Measurements from ENCODE around the gene PDPR.
"Not testable (repeated sequence)": the region's sequence is repeated elsewhere in the genome, so short reads cannot be mapped to it uniquely, and the experiment has no call there.

The PDPR gene

GRCh38 chr16:70113982-70114826, at the start of gene PDPR:
Gene PDPR (plus strand): TSS chr16:70114332. CDS start chr16:70120493, 6,161 bp downstream.
- peak; percentile 79 for DNase-seq (ENCODE audit: low read depth)
- peak within 1 kb of the TSS; percentile 62 for H3K4me3 ChIP-seq (ENCODE audit: low read length)

- peak; percentile 44 for DNase-seq (ENCODE audit: low read depth)
- H3K4me3 ChIP-seq (ENCODE audit: low read length) = peak overlapping the region; percentile 60
Measured at GRCh38 chr16:70064841-70065370, 49.2 kb upstream of the PDPR start.

DNA sequence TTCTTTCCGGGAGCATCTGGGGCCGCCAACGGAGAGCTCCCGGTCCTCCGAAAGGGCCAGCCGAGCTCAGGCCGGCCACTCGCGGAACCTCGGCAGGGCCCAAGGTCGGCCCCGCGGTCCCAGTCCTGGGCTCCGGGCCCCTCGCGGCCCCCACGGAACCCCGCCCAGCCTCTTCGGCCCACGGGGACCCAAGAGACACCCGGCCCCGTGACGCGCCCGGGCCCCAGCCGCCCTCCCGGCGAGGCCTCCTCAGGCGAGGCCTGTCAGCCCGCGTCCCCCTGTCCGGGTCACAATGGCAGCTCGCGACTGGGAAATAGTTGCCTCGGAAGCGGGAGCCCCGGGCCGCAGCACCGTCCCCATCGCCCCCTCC, 48.8 kb upstream of the PDPR start:
- not testable (repeated sequence) for DNase-seq (ENCODE audit: low read depth)
- peak overlapping the region; percentile 64 for H3K4me3 ChIP-seq (ENCODE audit: low read length)

GRCh38 chr16:70065746-70066658, 48.1 kb upstream of the PDPR start:
- peak; percentile 92 for DNase-seq (ENCODE audit: low read depth)
- H3K4me3 ChIP-seq (ENCODE audit: low read length) = peak overlapping the region; percentile 64

GRCh38 chr16:70066751-70067150, 47.4 kb upstream of the PDPR start:
- peak; percentile 24 for DNase-seq (ENCODE audit: low read depth)
- H3K4me3 ChIP-seq (ENCODE audit: low read length) = peak overlapping the region; percentile 64

GRCh38 chr16:70079081-70079480, 35.1 kb upstream of the PDPR start:
- H3K4me3 ChIP-seq (ENCODE audit: low read length); DNase-seq (ENCODE audit: low read depth): not testable (repeated sequence)

GRCh38 chr16:70081219-70081618, 32.9 kb upstream of the PDPR start:
- H3K4me3 ChIP-seq (ENCODE audit: low read length); DNase-seq (ENCODE audit: low read depth): not testable (repeated sequence)

DNA sequence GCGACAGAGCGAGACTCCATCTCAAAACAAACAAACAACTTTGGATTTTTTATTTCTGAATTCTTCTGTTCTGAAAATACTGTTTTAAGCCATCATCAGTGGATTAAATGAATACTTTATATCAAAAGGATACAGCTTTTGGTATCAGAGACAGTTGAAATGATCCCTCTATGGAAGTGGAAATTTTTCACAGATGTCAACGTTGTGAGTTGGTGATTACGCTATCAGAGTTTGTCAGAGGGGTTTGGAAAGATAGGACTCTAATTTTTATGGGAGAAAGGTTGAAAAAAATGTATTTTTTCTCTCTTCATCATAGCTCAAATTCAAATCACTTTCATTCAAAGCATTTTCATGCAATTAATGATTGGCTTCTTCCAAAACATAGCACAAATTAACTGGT, 30.2 kb upstream of the PDPR start:
- DNase-seq (ENCODE audit: low read depth); H3K4me3 ChIP-seq (ENCODE audit: low read length): not testable (repeated sequence)

- DNase-seq (ENCODE audit: low read depth); H3K4me3 ChIP-seq (ENCODE audit: low read length): not testable (repeated sequence)
Measured at GRCh38 chr16:70088160-70088559, 26.0 kb upstream of the PDPR start.

DNA sequence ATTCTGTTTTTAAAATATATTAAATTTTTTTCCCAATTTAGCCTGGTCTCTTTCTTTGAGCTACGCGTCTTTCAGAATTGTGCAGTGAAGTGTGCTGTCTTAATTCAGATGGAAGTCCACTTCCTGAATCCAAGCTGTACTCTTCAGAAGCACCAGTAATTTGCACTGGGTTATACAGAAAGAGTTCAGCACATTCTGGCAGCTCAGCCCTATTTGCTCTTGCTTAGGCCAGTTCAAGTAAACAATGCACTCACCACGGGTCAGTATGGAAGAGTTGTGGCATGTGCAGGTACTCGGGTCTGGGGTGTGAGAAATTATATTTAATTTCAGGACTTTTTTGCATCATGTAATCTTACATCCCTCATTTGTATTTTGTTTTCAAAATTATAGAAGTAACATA, 25.3 kb upstream of the PDPR start:
- not testable (repeated sequence) for H3K4me3 ChIP-seq (ENCODE audit: low read length); DNase-seq (ENCODE audit: low read depth)

DNA sequence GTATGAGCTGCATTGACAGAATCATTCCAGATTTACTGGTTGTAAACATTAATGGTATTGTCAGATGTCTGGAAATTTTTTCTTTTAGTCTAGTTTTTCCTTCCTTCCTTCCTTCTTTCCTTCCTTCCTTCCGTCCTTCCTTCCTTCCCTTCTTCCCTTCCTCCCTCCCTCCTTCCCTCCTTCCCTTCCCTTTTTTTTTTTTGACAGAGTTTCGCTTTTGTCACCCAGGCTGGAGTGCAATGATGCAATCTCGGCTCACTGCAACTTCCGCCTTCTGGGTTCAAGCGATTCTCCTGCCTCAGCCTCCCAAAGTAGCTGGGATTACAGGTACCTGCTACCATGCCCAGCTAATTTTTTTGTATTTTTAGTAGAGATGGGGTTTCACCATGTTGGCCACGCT, 24.8 kb upstream of the PDPR start:
- DNase-seq (ENCODE audit: low read depth); H3K4me3 ChIP-seq (ENCODE audit: low read length): not testable (repeated sequence)

- not testable (repeated sequence) for DNase-seq (ENCODE audit: low read depth); H3K4me3 ChIP-seq (ENCODE audit: low read length)
Measured at GRCh38 chr16:70091104-70091503, 23.0 kb upstream of the PDPR start.

GRCh38 chr16:70094096-70094495, 20.0 kb upstream of the PDPR start:
- not testable (repeated sequence) for DNase-seq (ENCODE audit: low read depth)

DNA sequence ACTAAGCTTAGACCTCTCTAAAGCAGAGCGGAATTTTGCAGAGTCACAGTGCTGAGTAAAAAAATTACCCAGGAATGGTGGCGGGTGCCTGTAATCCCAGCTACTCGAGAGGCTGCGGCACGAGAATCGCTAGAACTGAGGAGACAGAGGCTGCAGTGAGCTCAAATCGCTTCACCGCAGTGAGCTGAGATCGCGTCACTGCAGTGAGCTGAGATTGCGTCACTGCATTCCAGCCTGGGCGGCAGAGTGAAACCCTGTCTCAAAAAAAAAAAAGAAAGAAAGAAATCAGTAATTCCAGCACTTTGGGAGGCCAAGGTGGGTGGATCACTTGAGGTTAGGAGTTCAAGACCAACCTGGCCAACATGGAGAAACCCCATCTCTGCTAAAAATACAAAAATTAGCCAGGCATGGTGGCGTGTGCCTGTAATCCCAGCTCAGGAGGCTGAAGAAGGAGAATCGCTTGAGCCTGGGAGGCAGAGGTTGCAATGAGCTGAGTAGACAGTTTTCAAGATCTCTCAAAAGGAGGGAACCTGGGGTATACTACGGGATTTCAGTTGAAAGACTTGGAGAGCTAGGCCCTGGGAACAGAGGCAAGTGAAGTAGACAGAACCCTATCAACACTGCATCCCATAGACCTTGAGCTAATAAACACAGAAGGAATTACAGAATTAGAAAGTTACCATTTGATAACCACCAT, 4.4 kb upstream of the PDPR start:
- not testable (repeated sequence) for DNase-seq (ENCODE audit: low read depth)

More at GRCh38 chr16:70094096-70094495, 20.0 kb upstream of the PDPR start:
- not testable (repeated sequence) for H3K4me3 ChIP-seq (ENCODE audit: low read length)

DNA sequence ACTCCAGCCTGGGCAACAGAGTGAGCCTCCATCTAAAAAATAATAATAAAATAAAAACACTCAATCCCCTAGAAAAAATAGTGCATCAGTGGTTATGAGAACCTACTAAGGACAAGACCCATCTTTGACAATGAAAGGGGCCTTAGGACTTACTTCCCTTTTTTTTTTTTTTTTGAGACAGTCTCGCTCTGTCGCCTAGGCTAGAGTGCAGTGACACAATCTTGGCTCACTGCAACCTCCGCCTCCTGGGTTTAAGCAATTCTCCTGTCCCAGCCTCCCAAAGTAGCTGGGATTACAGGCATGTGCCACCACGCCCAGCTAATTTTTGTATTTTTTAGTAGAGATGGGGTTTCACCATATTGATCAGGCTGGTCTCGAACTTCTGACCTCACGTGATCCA, 2.0 kb upstream of the PDPR start:
- DNase-seq (ENCODE audit: low read depth); H3K4me3 ChIP-seq (ENCODE audit: low read length): not testable (repeated sequence)

More for the DNA sequence above, 4.4 kb upstream of the PDPR start:
- H3K4me3 ChIP-seq (ENCODE audit: low read length) = not testable (repeated sequence)

DNA sequence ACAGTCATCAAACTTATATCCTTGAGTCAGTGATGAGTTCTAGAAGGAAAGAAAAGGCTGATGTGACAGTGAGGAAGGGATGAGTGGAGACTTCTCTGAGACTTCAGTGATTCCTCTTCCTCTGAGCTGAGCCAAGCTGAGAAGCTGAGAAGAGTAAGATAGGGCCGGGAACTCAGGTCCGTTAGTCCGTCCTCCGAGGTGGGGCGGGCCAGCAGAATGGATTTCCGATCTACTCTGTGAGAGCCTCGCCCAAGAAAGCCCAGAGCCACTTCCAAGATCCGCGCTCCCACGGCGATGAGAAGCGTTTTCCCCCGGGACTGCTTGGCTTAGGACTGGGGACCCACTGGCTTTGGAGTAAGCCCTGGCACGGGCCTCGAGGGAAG, 542 bp upstream of the PDPR start:
- peak overlapping the region; percentile 62 for H3K4me3 ChIP-seq (ENCODE audit: low read length)
- not testable (repeated sequence) for DNase-seq (ENCODE audit: low read depth)

DNA sequence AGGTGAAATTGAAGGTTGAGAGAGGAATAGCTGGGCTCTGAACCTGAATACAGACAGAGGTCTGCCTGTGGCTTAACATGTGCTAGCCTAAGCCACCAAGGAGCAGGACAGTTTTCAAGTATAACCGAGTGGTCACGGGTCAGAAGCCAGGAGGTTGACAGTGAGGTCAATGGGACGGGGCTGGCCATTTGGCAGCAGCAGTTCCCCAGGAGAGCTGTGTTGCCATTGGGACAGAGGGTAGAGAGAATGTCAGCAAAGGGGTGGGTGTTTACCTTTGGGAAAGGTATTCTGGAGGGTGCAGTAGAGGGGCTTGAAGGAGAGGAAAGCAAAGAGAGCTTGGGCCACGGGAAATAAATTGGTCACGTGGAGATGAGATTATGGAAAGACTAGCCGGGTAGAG, 4.2 kb downstream of the PDPR start:
- not testable (repeated sequence) for H3K4me3 ChIP-seq (ENCODE audit: low read length); DNase-seq (ENCODE audit: low read depth)

DNA sequence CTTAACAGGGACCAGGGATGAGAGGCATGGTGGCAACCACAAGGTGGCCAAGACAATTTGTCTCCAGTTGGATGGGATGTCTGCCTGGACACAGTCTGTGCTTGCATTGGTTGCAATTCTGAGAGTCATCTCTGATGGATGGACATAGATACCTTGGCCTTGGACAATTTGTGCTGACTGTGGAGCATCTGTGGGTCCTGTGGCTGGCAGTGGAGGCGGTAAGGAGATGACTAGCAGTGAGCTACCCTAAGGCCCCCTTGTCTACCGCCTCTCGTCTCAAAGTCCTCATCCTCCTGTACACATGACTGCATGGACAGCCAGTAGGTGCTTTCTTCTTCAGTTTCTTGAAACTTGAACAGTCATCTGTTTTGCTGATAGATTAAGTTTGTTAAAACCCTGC, 4.6 kb downstream of the PDPR start:
- not testable (repeated sequence) for DNase-seq (ENCODE audit: low read depth); H3K4me3 ChIP-seq (ENCODE audit: low read length)

DNA sequence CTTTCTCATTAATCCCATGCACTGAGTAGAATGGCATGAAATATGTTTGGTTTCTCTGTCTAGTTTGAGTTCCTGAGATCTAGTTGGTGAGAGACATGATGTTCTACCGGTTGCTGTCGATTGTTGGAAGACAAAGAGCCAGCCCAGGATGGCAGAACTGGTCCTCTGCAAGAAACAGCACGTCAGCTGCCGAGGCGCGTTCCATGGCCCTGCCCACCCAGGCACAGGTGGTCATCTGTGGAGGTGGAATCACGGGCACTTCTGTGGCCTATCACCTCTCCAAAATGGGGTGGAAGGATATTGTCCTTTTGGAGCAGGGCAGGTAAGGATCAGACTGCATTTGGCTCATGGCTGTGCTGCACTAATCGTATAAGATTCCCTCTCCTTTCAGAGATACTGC, 6.3 kb downstream of the PDPR start:
- not testable (repeated sequence) for H3K4me3 ChIP-seq (ENCODE audit: low read length); DNase-seq (ENCODE audit: low read depth)
